ENCODE results near the gene MPP2.
"Not testable (repeated sequence)": the region's sequence is repeated elsewhere in the genome, so short reads cannot be mapped to it uniquely, and the experiment has no call there.

The MPP2 gene

GRCh38 chr17:43900858-43901754 lies 6.2 kb downstream of the MPP2 start:
- DNase-seq, result no peak

GRCh38 chr17:43900183-43900857 lies 7.0 kb downstream of the MPP2 start:
- peak; percentile 70 for DNase-seq

GRCh38 chr17:43898446-43898845 lies 8.9 kb downstream of the MPP2 start:
- DNase-seq, result no peak

GRCh38 chr17:43897831-43898230 lies 9.5 kb downstream of the MPP2 start:
- no peak for DNase-seq

GRCh38 chr17:43894494-43894893 lies 12.8 kb downstream of the MPP2 start:
- not testable (repeated sequence) for DNase-seq

- DNase-seq, result no peak
These were observed 14.7 kb downstream of the MPP2 start for GRCh38 chr17:43892647-43892952.

- no peak for DNase-seq
These were observed 15.3 kb downstream of the MPP2 start for GRCh38 chr17:43891851-43892646.

- no peak for DNase-seq
These were observed 17.1 kb downstream of the MPP2 start for GRCh38 chr17:43890240-43890639.

GRCh38 chr17:43888548-43888947 lies 18.8 kb downstream of the MPP2 start:
- DNase-seq, result no peak

- no peak for DNase-seq
These were observed 24.4 kb downstream of the MPP2 start for GRCh38 chr17:43882761-43883415.

- DNase-seq, result no peak
These were observed 25.4 kb downstream of the MPP2 start for GRCh38 chr17:43881758-43882505.

GRCh38 chr17:43881181-43881580 lies 26.2 kb downstream of the MPP2 start:
- no peak for DNase-seq

- peak; percentile 20 for DNase-seq
These were observed 26.8 kb downstream of the MPP2 start for GRCh38 chr17:43880420-43880991.

- no peak for DNase-seq
These were observed 27.5 kb downstream of the MPP2 start for GRCh38 chr17:43879723-43880419.

- DNase-seq, result peak; percentile 60
These were observed 28.8 kb downstream of the MPP2 start for GRCh38 chr17:43878260-43879175.

- no peak for DNase-seq
These were observed 29.7 kb downstream of the MPP2 start for GRCh38 chr17:43877451-43878155.

- DNase-seq, result no peak
These were observed 30.3 kb downstream of the MPP2 start for GRCh38 chr17:43877031-43877430.

GRCh38 chr17:43875476-43876147 lies 31.7 kb downstream of the MPP2 start:
- no peak for DNase-seq

GRCh38 chr17:43874293-43874692 lies 33.0 kb downstream of the MPP2 start:
- DNase-seq, result no peak

Measured in T-helper 9 cell (primary cell).